HEK293T (cell line): ENCODE results near the gene ELF3.

Experiments
- ARNT ChIP-seq: fragments of 450-650 bp; IDR thresholded peaks from 2 replicates; pipeline ENCODE4 v1.6.1; 2017; ENCODE audit warnings: mild to moderate bottlenecking
- BHLHE40 ChIP-seq: fragments of 450-650 bp; IDR thresholded peaks from 2 replicates; pipeline ENCODE4 v1.6.1; 2016; ENCODE audit warnings: mild to moderate bottlenecking, moderate library complexity, borderline replicate concordance
- CTBP1 ChIP-seq: fragments of 450-650 bp; IDR thresholded peaks from 2 replicates; pipeline ENCODE4 v1.6.1; 2016; ENCODE audit warnings: borderline replicate concordance
- ELF4 ChIP-seq: fragments of 450-650 bp; IDR thresholded peaks from 2 replicates; pipeline ENCODE4 v1.6.1; 2017; ENCODE audit warnings: antibody characterized with exemption
- FOXA1 ChIP-seq: fragments of 450-650 bp; IDR thresholded peaks from 2 replicates; pipeline ENCODE4 v1.6.1; 2016; ENCODE audit warnings: mild to moderate bottlenecking
- FOXM1 ChIP-seq: fragments of 450-650 bp; IDR thresholded peaks from 2 replicates; pipeline ENCODE4 v1.6.1; 2017; ENCODE audit warnings: mild to moderate bottlenecking, borderline replicate concordance
- NFRKB ChIP-seq: fragments of 450-650 bp; IDR thresholded peaks from 2 replicates; pipeline ENCODE4 v1.6.1; 2016; ENCODE audit warnings: mild to moderate bottlenecking, moderate library complexity
- SP1 ChIP-seq: fragments of 450-650 bp; IDR thresholded peaks from 2 replicates; pipeline ENCODE4 v1.6.1; 2017
- SUZ12 ChIP-seq: fragments of 450-650 bp; IDR thresholded peaks from 2 replicates; pipeline ENCODE4 v1.6.1; 2016; ENCODE audit warnings: mild to moderate bottlenecking
- TARDBP ChIP-seq: fragments of 450-650 bp; IDR thresholded peaks from 2 replicates; pipeline ENCODE4 v1.6.1; 2016
- ZNF384 ChIP-seq: fragments of 450-650 bp; IDR thresholded peaks from 2 replicates; pipeline ENCODE4 v1.6.1; 2016

DNA sequence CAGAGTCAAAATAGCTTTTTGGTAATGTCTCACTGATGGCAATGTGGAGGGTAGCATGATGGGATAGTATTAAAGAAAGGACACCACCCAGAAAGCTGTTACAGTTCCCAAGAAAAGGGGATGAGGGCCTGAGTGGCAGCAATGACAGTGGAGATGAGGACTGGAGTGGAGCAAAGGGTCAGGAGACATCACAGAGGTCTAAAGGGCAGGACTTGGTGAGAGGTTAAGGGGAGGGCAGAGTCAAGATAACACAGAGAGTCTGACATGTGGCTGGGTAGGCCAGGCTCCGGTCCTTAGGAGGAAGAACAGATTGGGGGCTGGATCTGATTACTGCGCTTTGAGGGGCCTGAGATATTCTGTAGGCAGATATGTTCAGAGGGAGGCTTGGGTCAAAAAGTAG, 19.3 kb downstream of the ELF3 start:
- TF ChIP-seq SP1 (no peak), FOXM1 (no peak), ELF4 (no peak), ARNT (no peak), CTBP1 (no peak), BHLHE40 (no peak), ZNF384 (no peak), SUZ12 (no peak), NFRKB (no peak), FOXA1 (no peak), TARDBP (no peak)
